Panc1 (cell line): Measurements from ENCODE around the gene H2AZ2. TPM values are rescaled to one million over a fixed set of nuclear protein-coding genes. Genes with fewer than 3 reads are reported as not detected.

Experiments
- ATAC-seq: fragments of 200-7000 bp; cut with Tn5 transposase; 2 replicates; pipeline ENCODE4 v1.9.1; 2020; ENCODE audit warnings: mild to moderate bottlenecking, moderate library complexity
- BruUV-seq: library from RNA; stranded (reverse); fragments of 400-500 nt; replicated peaks from 2 replicates; lab custom pipeline; 2021; lab: Mats Ljungman, UMichigan
- CTCF ChIA-PET: fragments of 300-600 bp; sonication (Branson Sonifier 250); formaldehyde crosslinking; loops from one replicate; lab custom pipeline; 2022; ENCODE audit warnings: antibody characterized with exemption; lab: Charles Lee
- POLR2A ChIA-PET: fragments of 300-600 bp; sonication (Branson Sonifier 250); formaldehyde crosslinking; loops from one replicate; lab custom pipeline; 2022; ENCODE audit warnings: antibody characterized with exemption; lab: Charles Lee
- DNase-seq: peaks from one replicate; pipeline ENCODE4 v3.0.0-alpha.2; 2010; ENCODE audit warnings: low read depth, low spot score
- H3K27ac ChIP-seq: 2 replicates; pipeline ENCODE4 v1.5.1; 2011; ENCODE audit warnings: mild to moderate bottlenecking, low read length, inconsistent platforms
- H3K27me3 ChIP-seq: fragments of 200-500 bp; sonication (Bioruptor generic); 2 replicates; pipeline ENCODE4 v1.6.0; 2014; ENCODE audit warnings: low read length, inconsistent platforms; ENCODE audit not compliant: control insufficient read depth, insufficient read depth
- H3K36me3 ChIP-seq: fragments of 200-500 bp; sonication (Bioruptor generic); 2 replicates; pipeline ENCODE4 v1.5.1; 2014; ENCODE audit warnings: inconsistent platforms, mild to moderate bottlenecking, low read length, moderate library complexity; ENCODE audit not compliant: control insufficient read depth, insufficient read depth
- H3K4me1 ChIP-seq: 2 replicates; pipeline ENCODE4 v1.5.1; 2011; ENCODE audit warnings: inconsistent platforms, mild to moderate bottlenecking, low read length, moderate library complexity; ENCODE audit not compliant: control insufficient read depth, insufficient read depth
- H3K4me3 ChIP-seq, 2 experiments: 2 replicates each; pipeline ENCODE4 v1.5.1; 2011 to 2012; ENCODE audit warnings: low read depth in 2 of 2, low read length in 2 of 2, mild to moderate bottlenecking in 2 of 2, inconsistent platforms in 1 of 2, moderate library complexity in 1 of 2
- H3K9me3 ChIP-seq: fragments of 200-500 bp; sonication (Bioruptor generic); 2 replicates; pipeline ENCODE4 v1.5.1; 2014; ENCODE audit warnings: low read depth, mild to moderate bottlenecking, inconsistent platforms, low read length, moderate library complexity; ENCODE audit not compliant: control insufficient read depth, insufficient read depth
- CTCF ChIP-seq: fragments of 450-650 bp; IDR thresholded peaks from 2 replicates; pipeline ENCODE4 v1.5.1; 2017; ENCODE audit warnings: mild to moderate bottlenecking
- POLR2AphosphoS5 ChIP-seq: IDR thresholded peaks from 2 replicates; pipeline ENCODE4 v1.6.1; 2012; ENCODE audit warnings: mild to moderate bottlenecking, low read depth, low read length, moderate library complexity
- REST ChIP-seq, 2 experiments: IDR thresholded peaks; 2 replicates each; pipeline ENCODE4 v1.6.1; 2011 to 2012; ENCODE audit warnings: low read depth in 2 of 2, control low read depth in 1 of 2, low read length in 1 of 2, mild to moderate bottlenecking in 1 of 2, moderate library complexity in 1 of 2; ENCODE audit not compliant: insufficient read depth in 1 of 2
- SIN3A ChIP-seq: IDR thresholded peaks from 2 replicates; pipeline ENCODE4 v1.6.1; 2012; ENCODE audit warnings: low read depth, mild to moderate bottlenecking, low read length, moderate library complexity, borderline replicate concordance; ENCODE audit not compliant: insufficient read depth
- TCF7L2 ChIP-seq: IDR thresholded peaks from 2 replicates; pipeline ENCODE4 v1.6.1; 2011; ENCODE audit warnings: mild to moderate bottlenecking, low read depth, low read length, inconsistent platforms
- in situ Hi-C: cut with HindIII; loops from 2 replicates; pipeline ENCODE4 v1.10.0; 2016; ENCODE audit warnings: low sequenced_read_pairs, low pct_unique_long_range_greater_than_20kb
- intact Hi-C: fragments of 100-400 bp; cut with micrococcal nuclease; formaldehyde crosslinking; loops from one replicate; pipeline ENCODE4 v1.10.0; 2022; ENCODE audit not compliant: unreplicated experiment
- total RNA-seq: library from RNA; stranded (reverse); gene quantifications from one replicate; pipeline ENCODE4 v1.2.1, GENCODE V29; 2021; ENCODE audit not compliant: unreplicated experiment

Gene H2AZ2
- total RNA-seq, 1 experiment from 2014 or later, result 319 TPM

- Histone ChIP-seq H3K36me3 (peaks cover 9% of the 10 kb centered on the region), H3K27ac (peak overlapping the region; percentile 40; the same call in 1 of the 2 replicates), H3K4me1 (peaks cover 14% of the 10 kb centered on the region), H3K27me3 (no peaks in the 10 kb centered on the region), H3K9me3 (no peaks in the 10 kb centered on the region), H3K4me3 (no peak overlapping the region)
- DNase-seq (no peak), ATAC-seq (no peak)
- intact Hi-C loops (no loop called here), in situ Hi-C loops (no loop called here)
- CTCF ChIA-PET, result no interaction called here
- TF ChIP-seq CTCF, result no peak
- TF ChIP-seq REST (IDR thresholded peaks at IDR 0.05; ENCODE audit: insufficient read depth in 1 of 2, low read depth in 2 of 2, low read length in 1 of 2), result no peak
- TF ChIP-seq POLR2AphosphoS5, result no peak
- no peak for TF ChIP-seq TCF7L2
- no peak for TF ChIP-seq SIN3A
- BruUV-seq, result TSS peak; percentile 51
- POLR2A ChIA-PET, result interaction anchor here (0.9 kb wide), 1 partner anchor 54 kb away, joined by 3 read pairs; the partner anchor contains the start of gene H2AZ2
Measured at GRCh38 chr7:44793919-44794318, 54.0 kb downstream of the H2AZ2 start.

- intact Hi-C loops, result no loop called here
- Histone ChIP-seq H3K27ac (no peak overlapping the region), H3K27me3 (no peaks in the 10 kb centered on the region), H3K4me1 (peaks cover 10% of the 10 kb centered on the region), H3K9me3 (no peaks in the 10 kb centered on the region), H3K4me3 (no peak overlapping the region), H3K36me3 (no peaks in the 10 kb centered on the region)
- no peak for DNase-seq
- ChIA-PET CTCF (no interaction called here), POLR2A (interaction anchor here (0.7 kb wide), 1 partner anchor 43 kb away, joined by 4 read pairs; no protein-coding TSS in a partner anchor)
- BruUV-seq, result no TSS peak
- no peak for ATAC-seq
- in situ Hi-C loops, result no loop called here
- no peak for TF ChIP-seq CTCF
- no peak for TF ChIP-seq REST (IDR thresholded peaks at IDR 0.05; ENCODE audit: insufficient read depth in 1 of 2, low read depth in 2 of 2, low read length in 1 of 2)
- no peak for TF ChIP-seq POLR2AphosphoS5
- no peak for TF ChIP-seq SIN3A
- TF ChIP-seq TCF7L2, result no peak
Measured at GRCh38 chr7:44791278-44792219, 56.3 kb downstream of the H2AZ2 start.
